DMS153 treated with DMSO at 0.1 percent for 48 hours (cell line): ENCODE results near the gene MPP3.
"Not testable (repeated sequence)": the region's sequence is repeated elsewhere in the genome, so short reads cannot be mapped to it uniquely, and the experiment has no call there.

Experiments
- DNase-seq: peaks from one replicate; lab custom pipeline; 2025; ENCODE audit not compliant: unreplicated experiment; lab: John Stamatoyannopoulos, UW

MPP3 gene, protein sequence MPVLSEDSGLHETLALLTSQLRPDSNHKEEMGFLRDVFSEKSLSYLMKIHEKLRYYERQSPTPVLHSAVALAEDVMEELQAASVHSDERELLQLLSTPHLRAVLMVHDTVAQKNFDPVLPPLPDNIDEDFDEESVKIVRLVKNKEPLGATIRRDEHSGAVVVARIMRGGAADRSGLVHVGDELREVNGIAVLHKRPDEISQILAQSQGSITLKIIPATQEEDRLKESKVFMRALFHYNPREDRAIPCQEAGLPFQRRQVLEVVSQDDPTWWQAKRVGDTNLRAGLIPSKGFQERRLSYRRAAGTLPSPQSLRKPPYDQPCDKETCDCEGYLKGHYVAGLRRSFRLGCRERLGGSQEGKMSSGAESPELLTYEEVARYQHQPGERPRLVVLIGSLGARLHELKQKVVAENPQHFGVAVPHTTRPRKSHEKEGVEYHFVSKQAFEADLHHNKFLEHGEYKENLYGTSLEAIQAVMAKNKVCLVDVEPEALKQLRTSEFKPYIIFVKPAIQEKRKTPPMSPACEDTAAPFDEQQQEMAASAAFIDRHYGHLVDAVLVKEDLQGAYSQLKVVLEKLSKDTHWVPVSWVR

DNA sequence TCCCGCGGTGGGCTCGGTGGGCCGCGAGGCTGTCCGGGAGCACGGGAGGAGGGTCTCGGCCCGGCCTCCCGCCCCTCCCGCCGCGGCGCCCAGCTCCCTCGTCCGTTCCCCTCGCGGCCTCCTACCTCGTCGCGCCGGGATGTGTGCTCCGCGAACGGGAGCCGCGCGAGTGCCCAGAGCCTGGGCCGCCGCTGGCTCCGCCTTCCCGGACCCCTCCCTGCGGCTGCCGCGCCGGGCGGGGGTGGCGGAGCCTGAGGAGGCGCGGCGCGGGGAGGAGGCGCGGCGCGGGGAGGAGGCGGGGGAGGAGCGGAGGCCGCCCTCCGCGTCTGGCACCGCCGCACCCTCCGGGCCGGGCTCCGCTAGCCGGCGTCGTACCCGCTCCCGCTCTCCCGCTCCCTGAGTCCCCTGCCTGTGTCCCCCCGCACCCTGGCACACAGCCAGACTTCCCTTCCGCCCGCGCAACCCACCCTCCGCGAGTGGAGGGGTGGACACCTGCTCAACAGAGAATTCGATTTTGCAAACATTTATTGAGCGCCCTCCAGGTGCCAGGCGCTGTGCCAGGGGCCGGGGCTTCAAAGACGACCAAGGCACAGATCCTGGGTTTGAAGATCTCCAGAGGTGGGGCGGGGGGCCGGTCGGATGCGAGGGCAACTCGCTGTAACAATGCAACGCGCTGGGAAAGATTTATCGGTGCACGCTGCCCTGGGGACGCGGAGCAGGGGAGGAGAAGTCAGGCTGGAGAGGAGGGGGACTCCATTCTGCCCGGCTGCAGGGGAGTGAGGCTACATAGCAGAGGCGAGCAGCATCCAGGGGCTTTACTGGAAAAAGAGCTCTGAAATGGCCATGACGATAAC lies at the start of gene MPP3:
MPP3 (minus strand) TSS at position 171 of the 854 bp plus-strand sequence. CDS start 1,240 bp downstream, outside the sequence.
- DNase-seq = peak; percentile 28

DNA sequence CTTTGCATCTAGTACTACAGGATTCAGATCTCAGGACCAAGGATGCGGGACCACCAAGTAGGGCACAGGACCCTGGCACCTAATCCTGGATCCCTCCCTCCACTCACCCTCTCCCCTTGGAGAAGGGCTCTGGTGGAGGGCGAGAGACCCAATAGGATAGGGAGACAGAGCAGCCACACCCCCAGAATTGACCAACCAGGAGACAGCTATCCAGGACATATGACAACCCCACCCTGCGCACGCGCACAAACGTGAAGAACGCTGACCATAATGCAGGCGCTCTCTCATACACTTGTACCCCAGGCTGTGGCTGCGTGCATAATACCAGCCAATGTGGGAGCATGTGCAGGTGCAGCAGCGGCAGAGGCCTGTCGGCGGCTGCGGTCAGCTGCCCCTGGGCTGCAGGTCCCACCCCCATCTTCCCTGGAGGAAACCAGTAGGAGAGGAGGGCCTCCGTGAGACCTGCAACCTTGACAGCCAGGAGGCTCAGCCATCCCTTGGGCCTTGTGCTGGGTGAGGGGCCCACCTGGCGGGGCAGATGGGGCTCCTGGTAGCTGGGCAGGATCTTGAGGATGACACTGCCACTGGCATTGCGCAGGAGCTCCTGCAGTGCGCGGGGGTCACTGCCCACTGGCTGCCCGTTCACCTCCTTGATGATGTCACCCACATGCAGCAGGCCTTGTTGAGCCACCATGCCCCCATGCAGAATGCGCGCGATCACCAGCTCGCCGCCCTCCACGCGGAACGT lies 49.0 kb upstream of the MPP3 start:
- DNase-seq = no peak

DNA sequence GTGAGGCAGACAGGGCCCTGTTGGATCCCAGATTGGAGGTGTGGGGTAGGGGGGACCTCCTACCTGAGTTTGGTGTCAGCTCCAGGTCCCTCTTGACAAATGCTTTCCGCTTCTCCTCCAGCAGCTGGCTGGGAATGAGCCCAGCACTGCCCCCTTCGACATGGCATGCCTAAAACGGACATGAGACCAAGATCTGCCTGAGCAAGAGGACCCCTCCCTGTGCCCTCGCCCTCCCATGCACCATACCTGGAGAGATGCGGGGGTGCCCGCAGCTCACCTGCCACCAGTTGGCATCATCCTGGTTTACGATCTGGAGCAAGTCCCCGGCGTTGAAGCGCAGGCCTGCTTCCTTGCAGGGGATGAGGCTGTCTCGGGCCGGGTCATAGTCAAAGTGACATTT lies 48.2 kb upstream of the MPP3 start:
- DNase-seq = no peak

DNA sequence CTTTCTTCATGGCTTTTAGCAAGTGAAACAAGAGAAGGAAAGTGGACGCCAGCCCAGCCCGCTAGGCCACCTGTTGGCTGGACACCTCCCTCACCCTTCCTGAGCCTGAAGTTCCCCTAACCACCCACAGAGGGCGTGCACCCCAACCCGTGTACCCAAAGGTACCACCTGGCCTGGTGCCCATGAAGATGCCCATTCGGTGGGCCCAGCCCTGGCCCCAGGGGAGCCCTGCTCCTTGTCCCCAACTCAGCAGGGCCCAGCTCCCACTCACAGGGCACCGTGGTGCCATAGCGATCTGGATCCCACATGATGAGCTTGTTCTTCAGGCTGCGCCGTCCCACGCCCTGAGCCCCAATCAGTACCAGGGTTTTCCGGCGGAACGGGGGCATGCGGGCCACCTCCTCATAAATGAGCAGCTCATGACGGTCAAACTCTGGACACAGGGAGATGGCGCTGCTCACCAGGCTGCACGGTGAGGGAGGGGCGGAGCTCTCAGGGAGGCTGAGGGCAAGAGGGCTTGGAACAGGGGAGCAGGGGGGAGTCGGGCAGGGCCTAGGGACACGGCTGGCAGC lies 47.6 kb upstream of the MPP3 start:
- no peak for DNase-seq

DNA sequence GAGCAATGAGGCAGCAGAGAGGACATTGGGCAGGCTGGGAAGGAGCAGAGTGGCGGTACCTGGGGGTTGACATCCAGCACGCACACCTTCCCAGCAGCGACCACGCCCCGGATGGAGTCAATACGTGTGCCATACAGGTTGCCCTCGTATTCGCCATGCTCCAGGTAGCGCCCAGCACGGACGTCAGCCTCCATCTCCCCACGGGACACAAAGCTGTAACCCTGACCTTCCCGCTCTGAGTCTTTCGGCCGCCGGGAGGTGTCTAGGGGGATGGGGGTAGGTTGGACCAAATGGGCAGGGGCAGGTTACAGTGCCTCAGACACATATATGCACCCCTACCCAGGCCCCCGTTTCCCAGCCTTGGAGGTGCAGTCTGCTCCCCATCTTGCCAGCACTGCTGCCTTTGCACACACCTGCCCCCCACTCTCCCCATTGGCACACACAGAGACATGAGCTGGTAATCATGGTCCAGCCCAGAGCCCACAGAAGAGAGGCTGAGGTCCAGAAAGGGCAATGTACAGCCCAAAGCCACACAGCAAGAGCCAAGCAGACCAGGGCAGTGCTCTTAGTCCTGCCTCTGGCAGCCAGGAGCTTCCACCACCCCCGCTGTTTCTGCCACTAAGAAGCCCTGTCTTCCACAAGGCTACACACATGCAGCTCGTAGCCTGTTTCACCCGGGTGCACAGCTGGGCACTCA lies 46.9 kb upstream of the MPP3 start:
- no peak for DNase-seq

DNA sequence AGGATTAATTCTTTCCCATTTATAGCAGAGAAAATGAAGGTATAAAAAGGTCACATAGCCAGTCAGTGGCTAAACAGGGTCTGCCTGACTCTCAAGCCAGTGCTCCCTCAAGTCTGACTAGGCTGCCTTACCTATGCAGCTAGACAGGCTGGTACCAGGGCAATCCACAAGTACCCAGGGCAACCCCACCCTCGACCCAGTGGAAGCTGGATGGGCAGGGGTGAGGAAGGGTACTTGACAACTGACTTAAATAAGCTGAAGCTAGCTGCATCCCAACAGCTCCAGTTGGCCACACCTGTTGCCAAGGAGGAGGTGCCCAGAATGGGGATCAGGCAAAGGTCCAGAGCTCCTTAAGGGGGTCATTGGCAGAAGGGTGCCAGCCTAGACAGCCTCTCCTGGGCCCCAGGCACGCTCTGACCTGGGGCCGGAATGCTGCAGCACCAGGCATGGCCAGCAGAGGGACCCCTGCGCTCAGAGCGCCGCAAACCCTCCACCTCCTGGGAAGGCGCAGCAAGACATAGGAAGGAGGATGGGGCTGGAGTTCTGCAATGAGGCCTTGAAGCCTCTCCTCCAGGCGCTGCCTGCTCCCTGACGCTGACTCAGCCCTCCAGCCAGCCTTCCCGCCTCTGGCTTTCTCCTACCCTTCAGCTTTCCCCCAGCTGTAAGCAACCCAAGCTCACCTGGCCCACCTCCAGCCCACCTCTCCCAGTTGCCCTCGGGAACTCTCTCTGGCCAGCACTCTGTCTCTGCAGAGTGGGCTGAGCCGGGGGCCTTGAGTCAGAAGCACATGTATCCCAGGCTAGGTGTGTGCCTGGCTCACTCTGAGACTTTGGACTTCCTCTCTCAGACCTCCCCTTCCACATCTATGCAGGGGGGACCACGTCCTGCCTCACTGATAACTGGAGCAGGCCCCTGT lies 45.6 kb upstream of the MPP3 start:
- peak; percentile 41 for DNase-seq

DNA sequence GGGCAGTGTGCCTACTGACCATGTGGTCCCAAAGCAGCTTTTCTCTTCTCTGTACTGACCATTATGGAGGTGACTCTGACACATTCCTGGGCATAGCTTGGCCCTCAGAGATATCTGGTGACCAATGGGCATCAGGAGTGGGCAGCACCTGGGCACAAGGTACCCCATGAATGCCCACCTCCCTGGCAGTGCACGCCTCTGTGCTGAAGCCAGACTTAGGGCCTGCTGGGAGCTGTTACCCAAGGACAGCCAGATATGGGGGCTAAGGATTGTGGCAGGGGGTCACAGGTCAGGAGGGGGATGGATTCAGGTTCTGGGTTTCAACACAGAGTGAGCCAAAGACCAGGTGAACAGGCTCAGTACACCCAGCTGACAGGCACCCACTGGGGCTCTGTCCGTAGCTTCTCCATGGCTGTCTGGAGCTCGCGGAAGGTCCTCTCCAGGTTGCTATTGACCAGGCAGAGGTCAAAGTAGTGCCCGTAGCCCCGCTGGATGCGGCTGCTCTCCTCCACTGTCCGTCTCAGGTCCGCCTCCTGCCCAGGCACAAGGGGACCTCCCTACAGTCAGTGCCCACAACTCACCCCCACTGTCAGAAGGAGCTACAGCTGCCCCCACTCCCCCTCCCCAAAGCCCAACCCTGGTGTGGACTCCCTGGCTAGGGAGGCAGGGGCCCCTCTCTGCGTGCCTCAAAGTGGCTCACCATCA lies 44.7 kb upstream of the MPP3 start:
- DNase-seq = no peak

DNA sequence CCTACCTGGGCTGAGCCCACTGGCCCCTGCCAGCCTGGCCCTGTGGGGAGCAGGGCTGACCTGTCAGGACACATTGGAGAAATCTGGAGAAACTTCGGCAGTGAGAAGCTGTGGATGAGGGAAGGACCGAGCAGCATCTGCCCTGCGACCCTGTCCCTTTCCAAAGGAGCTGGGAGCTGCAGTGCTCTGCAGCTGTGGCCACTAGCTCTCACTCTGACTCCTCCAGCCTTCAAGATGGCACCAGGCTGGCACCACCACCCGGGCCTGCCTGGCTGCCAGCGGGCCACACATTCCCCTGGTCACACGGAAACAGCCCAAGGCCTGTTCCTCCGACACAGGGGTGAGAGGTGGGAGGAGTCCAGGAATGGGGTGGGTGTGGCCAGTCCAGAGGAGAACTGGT lies 44.1 kb upstream of the MPP3 start:
- DNase-seq = no peak

DNA sequence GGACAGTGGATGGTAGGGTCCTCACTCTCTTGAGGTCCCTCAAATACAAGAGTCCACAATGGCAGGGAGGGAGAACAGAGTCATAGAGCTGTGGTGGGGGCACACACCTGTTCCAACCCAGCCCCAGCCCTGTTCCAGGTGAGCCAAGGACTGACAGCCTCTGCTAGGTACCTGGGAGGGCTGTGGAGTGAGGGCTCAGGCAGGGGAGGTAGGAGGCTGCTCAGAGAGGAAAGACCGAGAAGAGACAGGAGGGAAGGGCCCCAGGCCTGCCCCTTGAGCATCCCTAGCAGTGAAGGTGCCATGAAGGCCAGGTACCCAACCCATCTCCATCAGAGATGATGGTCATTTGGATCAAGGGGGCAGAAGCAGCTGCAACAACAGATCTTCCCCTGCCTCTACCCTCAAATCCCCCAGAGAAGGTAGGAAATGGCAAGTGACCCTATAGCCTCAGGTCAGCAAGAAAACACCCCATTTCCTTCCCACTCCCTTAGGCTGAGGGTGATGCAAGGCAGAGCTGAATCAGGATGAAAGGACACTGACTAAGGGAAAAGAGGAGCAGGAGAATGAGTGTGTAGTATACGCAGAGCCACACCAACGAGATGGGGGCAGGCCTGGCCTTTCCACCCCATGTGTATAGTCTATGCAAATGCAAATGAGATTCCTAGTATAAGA lies 42.7 kb upstream of the MPP3 start:
- DNase-seq = no peak

DNA sequence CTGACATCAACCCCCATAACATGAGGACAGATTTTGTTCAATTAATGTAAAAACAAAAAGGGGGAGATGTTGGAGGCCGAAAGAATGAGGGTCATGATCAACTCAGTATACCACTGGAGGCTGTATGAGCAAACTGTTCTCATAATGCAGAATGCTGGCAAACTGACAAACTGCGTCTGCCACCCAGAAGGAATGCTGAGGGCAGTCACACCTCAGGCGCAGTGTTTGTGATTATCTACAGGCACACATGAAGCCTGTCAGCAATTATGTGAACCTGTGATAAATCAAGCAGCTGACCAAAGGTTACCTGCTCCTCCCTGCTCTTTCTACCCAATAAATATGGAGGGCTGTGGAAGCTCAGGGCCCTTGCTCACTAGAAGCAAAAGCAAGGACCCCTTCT lies 41.3 kb upstream of the MPP3 start:
- no peak for DNase-seq

DNA sequence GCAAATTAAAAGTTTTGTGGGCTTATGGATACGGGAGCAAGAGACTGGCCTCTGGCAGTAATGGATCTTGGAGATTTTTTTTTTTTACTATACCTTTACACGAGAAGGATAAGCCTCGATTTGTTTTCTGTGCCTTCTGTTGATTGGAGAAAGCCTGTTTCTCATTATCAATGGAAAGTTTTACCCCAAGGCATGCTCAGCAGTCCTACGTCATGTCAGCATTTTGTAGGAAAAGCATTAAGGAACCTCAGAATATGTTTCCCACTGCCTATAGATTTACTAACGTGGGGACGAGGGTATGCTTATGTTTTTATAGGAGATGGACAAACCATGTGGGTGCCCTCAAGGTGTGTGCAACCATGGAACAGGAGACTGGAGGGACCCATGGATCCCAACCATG lies 40.9 kb upstream of the MPP3 start:
- no peak for DNase-seq

DNA sequence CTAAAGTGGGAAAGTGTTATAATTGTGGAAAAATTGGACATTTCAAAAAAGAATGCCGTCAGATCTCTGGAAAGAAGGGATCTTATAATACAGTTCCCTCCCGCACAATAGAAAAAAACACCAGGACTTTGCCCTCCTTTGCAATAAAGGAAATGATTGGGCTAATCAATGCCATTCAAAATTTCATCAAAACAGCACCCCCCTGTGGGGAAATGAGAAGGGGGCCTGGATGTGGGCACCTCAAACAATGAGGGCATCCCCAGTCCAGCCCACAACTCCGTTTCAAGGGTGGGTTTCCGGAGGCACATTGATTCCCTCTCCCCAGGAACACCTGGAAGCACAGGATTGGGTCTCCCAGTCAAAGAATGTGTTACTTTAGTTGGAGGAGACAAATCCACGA lies 40.1 kb upstream of the MPP3 start:
- no peak for DNase-seq

DNA sequence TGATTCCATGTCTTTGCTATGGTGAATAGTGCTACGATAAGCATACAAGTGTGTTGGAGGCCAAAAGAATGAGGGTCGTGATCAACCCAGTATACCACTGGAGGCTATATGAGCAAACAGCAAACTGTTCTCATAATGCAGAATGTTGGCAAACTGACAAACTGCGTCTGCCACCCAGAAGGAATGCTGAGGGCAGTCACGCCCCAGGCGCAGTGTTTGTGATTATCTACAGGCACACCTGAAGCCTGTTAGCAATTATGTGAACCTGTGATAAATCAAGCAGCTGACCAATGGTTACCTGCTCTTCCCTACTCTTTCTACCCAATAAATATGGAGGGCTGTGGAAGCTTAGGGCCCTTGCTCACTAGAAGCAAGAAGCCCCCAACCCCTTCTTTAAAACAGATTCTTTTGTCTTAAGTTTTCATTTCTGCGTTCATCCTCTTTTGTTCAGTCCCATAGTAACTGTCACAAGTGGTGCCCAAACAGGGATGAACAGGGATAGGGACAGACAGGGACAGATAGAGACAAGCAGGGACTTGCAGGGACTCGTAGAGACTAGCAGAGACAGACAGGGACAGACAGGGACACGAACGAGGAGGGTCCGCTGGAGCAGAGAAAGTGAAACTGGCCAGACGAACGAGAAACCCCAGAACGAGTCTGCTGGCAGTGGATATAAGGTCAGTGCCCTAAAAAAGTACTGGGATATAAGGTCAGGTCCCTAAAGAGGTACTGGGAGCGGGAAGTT lies 39.2 kb upstream of the MPP3 start:
- DNase-seq = no peak

DNA sequence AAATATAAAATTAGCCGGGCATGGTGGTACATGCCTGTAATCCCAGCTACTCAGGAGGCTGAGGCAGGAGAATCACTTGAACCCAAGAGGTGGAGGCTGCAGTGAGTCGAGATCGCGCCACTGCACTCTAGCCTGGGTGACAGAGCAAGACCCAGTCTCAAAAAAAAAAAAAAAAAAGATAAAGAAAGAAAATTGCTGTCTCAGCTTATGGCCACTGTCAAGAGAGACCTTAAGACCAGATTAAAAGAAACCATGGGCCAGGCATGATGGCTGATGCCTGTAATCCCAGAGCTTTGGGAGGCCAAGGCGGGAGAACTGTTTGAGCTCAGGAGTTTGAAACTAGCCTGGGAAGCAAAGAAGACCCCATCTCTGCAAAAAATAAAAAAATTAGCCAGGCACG lies 36.1 kb upstream of the MPP3 start:
- not testable (repeated sequence) for DNase-seq

DNA sequence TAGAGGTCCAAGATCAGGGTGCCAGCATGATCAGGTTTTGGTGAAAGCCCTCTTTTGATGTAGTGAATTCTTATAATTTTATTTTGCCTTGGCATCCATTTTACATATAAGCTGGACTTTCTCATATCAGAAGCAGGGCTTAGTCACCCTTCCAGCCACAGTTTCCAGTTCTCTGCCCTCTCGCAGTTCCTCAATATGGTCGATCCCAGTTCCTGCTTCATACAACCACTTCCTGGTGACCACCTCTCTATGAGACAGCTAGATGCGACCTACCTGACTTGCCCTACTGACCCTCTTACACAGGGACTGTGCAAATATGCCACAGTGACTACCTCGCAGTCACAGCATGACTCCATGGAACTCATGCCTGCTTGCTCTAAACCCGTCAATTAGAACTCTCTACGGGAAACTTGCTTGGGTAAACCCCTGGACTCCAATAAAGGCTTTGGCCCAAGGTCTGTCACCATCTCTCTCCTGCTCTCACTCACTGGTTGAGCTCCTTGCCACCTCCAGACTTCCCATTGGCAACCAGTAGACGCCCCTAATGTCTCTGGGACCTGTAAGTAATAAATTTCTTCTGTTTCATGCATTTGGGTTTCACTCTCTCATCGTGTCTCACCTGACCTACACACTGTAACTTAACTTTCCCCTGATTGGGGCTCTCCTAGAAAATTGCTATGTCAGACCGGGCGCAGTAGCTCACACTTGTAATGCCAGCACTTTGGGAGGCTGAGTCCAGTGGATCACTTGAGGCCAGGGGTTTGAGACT lies 35.5 kb upstream of the MPP3 start:
- no peak for DNase-seq

DNA sequence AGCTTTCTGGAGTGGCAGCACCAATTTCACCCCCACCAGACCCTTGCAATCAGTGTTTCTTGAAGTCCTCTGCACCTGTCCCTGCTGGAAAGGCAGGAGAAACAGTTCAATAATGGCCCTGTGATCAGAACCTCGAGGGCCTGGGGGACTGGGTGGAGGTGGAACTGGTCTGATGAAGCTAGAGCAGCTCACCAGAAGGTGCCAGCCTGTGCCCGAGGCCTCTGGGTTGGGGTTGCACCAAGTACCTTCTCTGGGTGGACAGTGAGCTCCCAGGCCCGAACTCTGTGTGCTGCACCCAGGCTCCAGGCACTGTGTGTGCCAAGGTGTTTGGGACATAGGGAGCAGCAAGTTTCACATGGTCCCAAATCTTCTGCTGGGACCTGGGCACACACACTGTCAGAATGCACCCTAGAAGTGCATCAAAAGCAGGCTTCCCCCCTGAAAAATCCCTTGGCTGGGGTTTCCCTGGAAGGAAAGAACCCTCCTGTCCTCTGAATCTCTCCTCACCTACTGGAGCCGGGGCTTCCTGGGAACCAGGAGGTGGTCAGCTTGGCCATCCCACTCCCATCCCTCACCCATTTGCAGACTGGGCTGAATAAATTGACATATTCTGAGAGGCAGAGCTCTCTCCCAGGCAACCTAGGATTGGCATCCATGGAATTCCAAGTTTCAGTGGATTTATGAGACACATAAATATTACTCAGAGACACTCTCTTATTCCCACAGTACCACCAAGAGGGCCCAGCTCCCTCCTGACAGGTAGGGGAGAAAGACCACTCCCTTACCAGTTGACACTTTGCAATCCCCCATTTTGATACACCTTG lies 31.4 kb upstream of the MPP3 start:
- DNase-seq = no peak
